GM19351 (cell line): ENCODE measurements around the gene ETS1.

ENCODE experiments used
- ATAC-seq: cut with Tn5 transposase; IDR thresholded peaks from one replicate; pipeline ENCODE4 v1.9.1; 2021; ENCODE audit warnings: mild to moderate bottlenecking, moderate library complexity; ENCODE audit not compliant: unreplicated experiment

The ETS1 gene

GRCh38 chr11:128587415-128587814 is at the start of gene ETS1:
TSS of gene ETS1 (minus strand) at chr11:128587558. CDS start at chr11:128573130, 14,428 bp downstream.
- no peak for ATAC-seq

GRCh38 chr11:128634395-128634794 is 47.0 kb upstream of the ETS1 start:
- ATAC-seq: no peak

- ATAC-seq: no peak
Observed at GRCh38 chr11:128633384-128633965, 46.1 kb upstream of the ETS1 start.

GRCh38 chr11:128632141-128632791 is 44.9 kb upstream of the ETS1 start:
- peak; percentile 41 for ATAC-seq

- peak; percentile 74 for ATAC-seq
Observed at GRCh38 chr11:128630367-128631230, 43.2 kb upstream of the ETS1 start.

GRCh38 chr11:128629516-128630106 is 42.3 kb upstream of the ETS1 start:
- no peak for ATAC-seq

GRCh38 chr11:128628686-128629085 is 41.3 kb upstream of the ETS1 start:
- no peak for ATAC-seq

- no peak for ATAC-seq
Observed at GRCh38 chr11:128628325-128628673, 40.9 kb upstream of the ETS1 start.

GRCh38 chr11:128627666-128628324 is 40.4 kb upstream of the ETS1 start:
- ATAC-seq: no peak

GRCh38 chr11:128626913-128627665 is 39.7 kb upstream of the ETS1 start:
- ATAC-seq: no peak

- no peak for ATAC-seq
Observed at GRCh38 chr11:128625746-128626145, 38.4 kb upstream of the ETS1 start.

GRCh38 chr11:128625326-128625725 is 38.0 kb upstream of the ETS1 start:
- ATAC-seq: no peak

- ATAC-seq: peak; percentile 53
Observed at GRCh38 chr11:128624269-128625175, 37.2 kb upstream of the ETS1 start.

- ATAC-seq: no peak
Observed at GRCh38 chr11:128623091-128623490, 35.7 kb upstream of the ETS1 start.

GRCh38 chr11:128621601-128622501 is 34.5 kb upstream of the ETS1 start:
- no peak for ATAC-seq

- no peak for ATAC-seq
Observed at GRCh38 chr11:128620309-128621100, 33.1 kb upstream of the ETS1 start.

GRCh38 chr11:128619540-128620308 is 32.4 kb upstream of the ETS1 start:
- no peak for ATAC-seq
